ENCODE measurements around the gene RBMX.
"Not testable (repeated sequence)": the region's sequence is repeated elsewhere in the genome, so short reads cannot be mapped to it uniquely, and the experiment has no call there.

The RBMX gene

GRCh38 chrX:136874114-136874513, 6.4 kb downstream of the RBMX start:
- not testable (repeated sequence) for DNase-seq

GRCh38 chrX:136873210-136873609, 7.3 kb downstream of the RBMX start:
- not testable (repeated sequence) for DNase-seq

GRCh38 chrX:136872091-136872700, 8.3 kb downstream of the RBMX start:
- DNase-seq, result no peak

GRCh38 chrX:136870064-136870463, 10.5 kb downstream of the RBMX start:
- DNase-seq, result no peak

- no peak for DNase-seq
These were observed 12.1 kb downstream of the RBMX start for GRCh38 chrX:136868283-136869055.

GRCh38 chrX:136867518-136867917, 13.0 kb downstream of the RBMX start:
- no peak for DNase-seq

GRCh38 chrX:136867096-136867491, 13.4 kb downstream of the RBMX start:
- no peak for DNase-seq

- DNase-seq, result no peak
These were observed 14.0 kb downstream of the RBMX start for GRCh38 chrX:136866337-136867095.

- peak; percentile 21 for DNase-seq
These were observed 15.0 kb downstream of the RBMX start for GRCh38 chrX:136865270-136866158.

GRCh38 chrX:136863826-136864225, 16.7 kb downstream of the RBMX start:
- DNase-seq, result no peak

- no peak for DNase-seq
These were observed 18.0 kb downstream of the RBMX start for GRCh38 chrX:136862546-136862945.

- no peak for DNase-seq
These were observed 18.6 kb downstream of the RBMX start for GRCh38 chrX:136861877-136862276.

- DNase-seq, result no peak
These were observed 22.3 kb downstream of the RBMX start for GRCh38 chrX:136858007-136858756.

- no peak for DNase-seq
These were observed 24.0 kb downstream of the RBMX start for GRCh38 chrX:136856551-136856950.

- DNase-seq, result no peak
These were observed 24.5 kb downstream of the RBMX start for GRCh38 chrX:136856050-136856449.

GRCh38 chrX:136851526-136851925, 29.0 kb downstream of the RBMX start:
- DNase-seq, result no peak

- no peak for DNase-seq
These were observed 29.9 kb downstream of the RBMX start for GRCh38 chrX:136850441-136851175.

- no peak for DNase-seq
These were observed 31.1 kb downstream of the RBMX start for GRCh38 chrX:136849395-136849794.

GRCh38 chrX:136847874-136848273, 32.7 kb downstream of the RBMX start:
- DNase-seq, result no peak

- no peak for DNase-seq
These were observed 41.3 kb downstream of the RBMX start for GRCh38 chrX:136839196-136839595.

- no peak for DNase-seq
These were observed 44.8 kb downstream of the RBMX start for GRCh38 chrX:136835761-136836160.

All from stimulated activated naive CD4-positive, alpha-beta T cell treated with Interleukin-2 at 50 U/mL for 16 hours (primary cell).